Body of pancreas (tissue), 4 donors: Measurements from ENCODE around the gene HDAC8. TPM values are rescaled to one million over a fixed set of nuclear protein-coding genes. Genes with fewer than 3 reads are reported as not detected.

Source experiments
- ATAC-seq: fragments of 150-250 bp; one replicate; pipeline ENCODE4 v1.9.1; 2016
- DNase-seq, 4 donors: peaks; one replicate each; pipeline ENCODE4 v3.0.0-alpha.2; 2019
- H3K27ac ChIP-seq, 4 donors: fragments of 200-600 bp; sonication (generic); 1 replicate in 3 of 4; 2 replicates in 1 of 4; pipeline versions ENCODE4 v1.5.1 to v1.6.1; 2016 to 2019; ENCODE audit warnings: mild to moderate bottlenecking in 1 of 4, mixed read lengths in 1 of 4, moderate library complexity in 1 of 4
- H3K27me3 ChIP-seq, 2 donors: fragments of 200-600 bp; sonication (generic); one replicate each; pipeline ENCODE4 v1.6.0; 2016; ENCODE audit warnings: mild to moderate bottlenecking in 1 of 2
- H3K36me3 ChIP-seq, 2 donors: fragments of 200-600 bp; sonication (generic); replicated peaks in 1 of 2; 2 replicates each; pipeline ENCODE4 v1.5.1; 2016; ENCODE audit warnings: low read depth in 2 of 2; ENCODE audit not compliant: insufficient read depth in 1 of 2
- H3K4me1 ChIP-seq: fragments of 200-600 bp; sonication (generic); one replicate; pipeline ENCODE4 v1.6.0; 2016
- H3K4me3 ChIP-seq, 2 donors: fragments of 200-600 bp; sonication (generic); 1 replicate in 1 of 2; 2 replicates in 1 of 2; pipeline ENCODE4 v1.5.1; 2016 to 2019
- H3K9me3 ChIP-seq, 3 donors: fragments of 200-600 bp; sonication (generic); 1 replicate in 2 of 3; 2 replicates in 1 of 3; pipeline ENCODE4 v1.5.1; 2016
- POLR2A ChIP-seq, 3 donors: fragments of 450-650 bp; IDR thresholded peaks; one replicate each; pipeline ENCODE4 v1.6.1; 2016; ENCODE audit warnings: antibody characterized with exemption in 3 of 3, mild to moderate bottlenecking in 2 of 3
- WGBS, 2 donors: methylation state at CpG; one replicate each; pipeline ENCODE4 v1.1.5; 2017; 5-methylcytosine and 5-hydroxymethylcytosine counted together
- intact Hi-C: fragments of 100-400 bp; cut with DNase I; formaldehyde crosslinking; loops from one replicate; pipeline ENCODE4 v1.15.1; 2023
- total RNA-seq, 2 donors: library from RNA; depleted of rRNA; stranded (reverse); fragments of >200 nt; gene quantifications; one replicate each; pipeline ENCODE4 v1.1.0, GENCODE V29; 2016
- TF ChIP-seq, protein P1 (sequence below), 7 experiments: fragments of 450-650 bp in 4 of 7; fragments of 200-600 bp in 3 of 7; sonication (generic) in 3 of 7; IDR thresholded peaks; one replicate each; pipeline ENCODE4 v1.5.1; 2016 to 2019; ENCODE audit warnings: antibody characterized with exemption in 7 of 7

Gene HDAC8
- total RNA-seq, 2 donors from 2014 or later, result 16.2 to 25.9 TPM

DNA sequence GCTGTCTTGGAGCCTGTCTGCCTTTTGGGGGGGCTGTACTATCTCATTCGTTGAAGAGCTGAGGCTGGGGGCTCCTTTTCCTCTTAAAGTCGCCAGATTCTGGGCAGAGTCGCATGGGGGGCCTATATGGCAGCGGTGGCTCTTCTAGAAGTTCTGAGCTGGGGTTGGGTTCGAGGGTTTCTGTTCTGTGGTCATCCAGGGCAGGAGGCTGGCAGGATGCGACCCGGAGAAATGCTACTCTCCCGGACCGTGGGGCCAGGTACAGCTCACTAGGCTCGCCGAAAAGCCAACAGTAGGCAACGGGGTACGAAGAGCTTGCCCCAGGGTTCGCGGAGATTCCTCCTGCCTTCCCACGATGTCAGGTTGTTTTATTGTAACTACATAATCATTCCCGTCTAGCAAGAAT, 265.0 kb downstream of the HDAC8 start:
- Histone ChIP-seq H3K27me3 (no peaks in the 10 kb centered on the region), H3K36me3 (no peaks in the 10 kb centered on the region), H3K4me1 (peaks cover 24% of the 10 kb centered on the region), H3K9me3 (no peaks in the 10 kb centered on the region), H3K4me3 (no peak overlapping the region), H3K27ac (no peak overlapping the region)
- DNase-seq (no peak), ATAC-seq (no peak)
- intact Hi-C loops, result no loop called here
- TF ChIP-seq, protein P1, sequence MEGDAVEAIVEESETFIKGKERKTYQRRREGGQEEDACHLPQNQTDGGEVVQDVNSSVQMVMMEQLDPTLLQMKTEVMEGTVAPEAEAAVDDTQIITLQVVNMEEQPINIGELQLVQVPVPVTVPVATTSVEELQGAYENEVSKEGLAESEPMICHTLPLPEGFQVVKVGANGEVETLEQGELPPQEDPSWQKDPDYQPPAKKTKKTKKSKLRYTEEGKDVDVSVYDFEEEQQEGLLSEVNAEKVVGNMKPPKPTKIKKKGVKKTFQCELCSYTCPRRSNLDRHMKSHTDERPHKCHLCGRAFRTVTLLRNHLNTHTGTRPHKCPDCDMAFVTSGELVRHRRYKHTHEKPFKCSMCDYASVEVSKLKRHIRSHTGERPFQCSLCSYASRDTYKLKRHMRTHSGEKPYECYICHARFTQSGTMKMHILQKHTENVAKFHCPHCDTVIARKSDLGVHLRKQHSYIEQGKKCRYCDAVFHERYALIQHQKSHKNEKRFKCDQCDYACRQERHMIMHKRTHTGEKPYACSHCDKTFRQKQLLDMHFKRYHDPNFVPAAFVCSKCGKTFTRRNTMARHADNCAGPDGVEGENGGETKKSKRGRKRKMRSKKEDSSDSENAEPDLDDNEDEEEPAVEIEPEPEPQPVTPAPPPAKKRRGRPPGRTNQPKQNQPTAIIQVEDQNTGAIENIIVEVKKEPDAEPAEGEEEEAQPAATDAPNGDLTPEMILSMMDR (IDR thresholded peaks at IDR 0.05), result no peak
- no peak for TF ChIP-seq POLR2A (IDR thresholded peaks at IDR 0.05)
- 0 to 7% methylated on average over 3 to 17 of the region's 17 CpGs for WGBS, 2 donors

DNA sequence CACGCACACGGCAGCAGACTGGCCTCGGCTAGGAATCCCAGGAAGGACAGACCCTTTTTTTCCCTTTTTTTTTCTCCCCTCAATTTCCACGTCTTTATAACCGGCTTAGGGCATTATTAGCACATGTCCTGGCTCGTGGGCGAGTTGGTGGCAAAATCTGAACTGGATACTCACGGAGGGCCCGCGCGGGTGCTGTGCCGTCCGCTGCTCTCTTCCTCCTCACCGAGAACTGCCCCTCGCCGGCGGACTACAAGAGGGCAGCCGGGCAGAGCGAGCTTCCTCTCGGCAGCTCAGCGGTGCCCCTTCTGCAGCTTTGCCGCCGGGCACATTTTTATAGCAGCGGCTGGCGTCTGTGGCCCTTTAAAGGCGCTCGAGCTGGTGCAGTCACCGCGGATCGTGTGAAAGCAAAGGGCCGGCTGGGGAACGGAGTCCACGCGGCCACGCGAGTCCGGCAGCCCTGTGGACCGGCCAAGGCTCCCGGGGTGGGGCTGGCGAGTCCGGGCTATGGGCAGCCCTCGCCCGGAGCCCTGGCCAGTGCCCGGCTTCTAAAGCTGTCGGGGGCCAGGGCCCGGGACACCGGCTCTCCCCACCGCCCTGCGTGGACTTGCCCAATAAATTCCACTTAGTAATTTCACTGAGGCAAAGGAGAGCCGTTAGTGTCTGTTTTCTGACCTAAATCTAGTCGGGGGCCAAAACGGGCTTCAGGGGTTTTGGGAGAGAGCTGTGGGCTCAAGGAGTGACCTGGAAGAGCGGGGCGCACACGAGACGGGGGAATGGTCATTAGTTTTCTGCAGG, 265.6 kb downstream of the HDAC8 start:
- 4 to 5% methylated on average over 13 to 43 of the region's 56 CpGs for WGBS, 2 donors
- no peaks in the 10 kb centered on the region for H3K36me3 ChIP-seq
- peak overlapping the region; percentile 24 to 25 for H3K4me3 ChIP-seq
- H3K9me3 ChIP-seq, result no peaks in the 10 kb centered on the region
- H3K4me1 ChIP-seq, result peaks cover 24% of the 10 kb centered on the region
- H3K27ac ChIP-seq, result no peak overlapping the region
- ATAC-seq, result peak; percentile 75
- peak; percentile 59 to 77 (median 60) for DNase-seq
- no peaks in the 10 kb centered on the region for H3K27me3 ChIP-seq
- TF ChIP-seq POLR2A (IDR thresholded peaks at IDR 0.05), result peak in 1 of 3 donors; percentile 12
- TF ChIP-seq, protein P1 (IDR thresholded peaks at IDR 0.05), result no peak
- intact Hi-C loops, result no loop called here

DNA sequence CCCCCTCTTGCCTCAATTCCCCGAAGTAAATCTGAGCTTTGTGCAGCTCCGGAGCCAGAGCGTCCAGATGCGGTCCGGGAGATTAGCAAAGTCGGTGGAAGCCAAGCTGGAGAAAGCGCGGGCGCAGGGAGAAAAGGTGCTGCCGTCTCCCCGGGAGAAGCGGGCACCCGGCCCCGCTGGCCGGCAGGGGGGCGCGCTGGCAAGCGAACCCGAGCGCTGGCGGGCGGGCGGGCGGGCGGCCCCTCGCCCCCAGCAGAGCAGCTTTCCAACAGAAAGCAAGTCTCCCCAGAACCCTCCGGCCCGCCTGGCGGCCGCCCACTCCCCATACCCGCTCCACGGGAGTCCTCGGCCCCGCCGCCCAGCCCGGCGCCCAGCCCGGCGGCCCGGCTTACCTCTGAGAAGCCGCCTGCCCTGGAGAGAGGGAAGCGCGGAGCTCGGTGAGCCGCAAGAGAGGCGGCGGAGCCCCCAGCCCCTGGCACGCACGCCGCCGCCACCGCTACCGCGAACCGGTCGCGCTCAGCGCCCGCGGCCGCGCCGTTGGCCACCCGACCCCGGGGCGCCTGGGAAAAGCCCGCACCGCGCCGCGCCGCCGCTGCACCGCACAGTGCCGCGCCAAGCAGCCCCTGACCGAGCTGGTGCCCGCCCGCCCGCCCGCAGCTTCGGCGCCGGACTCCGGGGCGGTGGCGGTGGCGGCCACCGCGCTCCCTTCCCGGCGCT, 266.4 kb downstream of the HDAC8 start:
- no peaks in the 10 kb centered on the region for H3K27me3 ChIP-seq
- TF ChIP-seq, protein P1 (IDR thresholded peaks at IDR 0.05), result no peak
- TF ChIP-seq POLR2A (IDR thresholded peaks at IDR 0.05), result no peak
- ATAC-seq (peak; percentile 12), DNase-seq (peak in 2 of 4 donors; percentile 12 to 26)
- H3K27ac ChIP-seq, result no peak overlapping the region
- H3K36me3 ChIP-seq, result no peaks in the 10 kb centered on the region
- intact Hi-C loops, result no loop called here
- WGBS, 2 donors, result 1% methylated on average over 54 of the region's 92 CpGs; no CpG with 5 or more reads in 1 of the 2 donors
- no peaks in the 10 kb centered on the region for H3K9me3 ChIP-seq
- peaks cover 24% of the 10 kb centered on the region for H3K4me1 ChIP-seq
- peak overlapping the region; percentile 24 to 25 for H3K4me3 ChIP-seq

DNA sequence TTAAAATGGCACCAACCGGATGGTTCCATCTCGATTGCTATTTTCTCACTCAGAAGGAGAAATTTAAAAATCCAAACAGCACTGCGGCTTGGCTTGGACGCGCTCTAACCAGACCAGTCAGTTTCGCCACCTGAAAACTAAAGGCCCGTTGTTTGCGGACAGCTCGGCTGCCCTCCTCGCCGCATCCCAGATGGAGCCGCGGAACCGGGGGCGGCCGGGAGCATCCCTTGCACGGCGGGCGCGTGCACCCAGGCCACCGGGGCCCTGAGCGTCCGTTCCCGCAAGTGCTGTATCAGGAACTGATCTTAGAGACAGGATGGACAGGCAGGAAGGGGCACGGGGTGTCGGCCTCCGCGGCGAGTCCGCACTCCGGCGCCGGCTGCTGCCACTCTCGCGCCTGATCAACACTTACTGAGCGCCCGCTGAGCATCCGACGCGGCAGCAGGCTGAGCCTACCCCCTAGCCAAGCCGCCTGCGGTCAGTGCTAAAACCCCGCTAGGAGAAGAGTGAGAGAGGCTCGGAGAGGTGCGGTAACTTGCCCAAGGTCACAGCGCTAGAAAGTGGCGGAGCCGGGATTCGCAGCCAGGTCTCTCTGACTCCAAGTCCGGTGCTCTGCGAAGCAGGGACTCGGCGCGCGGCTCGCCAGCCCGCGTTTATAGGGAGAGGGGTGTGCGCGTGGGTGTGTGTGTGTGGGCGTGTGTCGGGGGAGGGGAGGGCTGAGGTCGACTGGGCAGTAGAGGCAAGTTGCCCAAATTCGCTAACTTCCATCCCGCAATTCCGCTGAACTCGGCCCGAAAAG, 267.2 kb downstream of the HDAC8 start, which contains the start of gene CITED1:
Gene CITED1 (minus strand): TSS at position 629 of the 799 bp plus-strand sequence. CDS start 3,045 bp downstream, outside the sequence.
- DNase-seq (peak in 1 of 4 donors; percentile 12), ATAC-seq (no peak)
- Histone ChIP-seq H3K27me3 (no peaks in the 10 kb centered on the region), H3K9me3 (no peaks in the 10 kb centered on the region), H3K36me3 (no peaks in the 10 kb centered on the region), H3K4me3 (peak within 1 kb of the TSS; percentile 24 to 25), H3K27ac (no peak within 1 kb of the TSS), H3K4me1 (peaks cover 24% of the 10 kb centered on the region)
- TF ChIP-seq, protein P1 (IDR thresholded peaks at IDR 0.05), result no peak
- no peak for TF ChIP-seq POLR2A (IDR thresholded peaks at IDR 0.05)
- intact Hi-C loops, result no loop called here
- WGBS, 2 donors, result 0 to 2% methylated on average over 3 to 39 of the region's 68 CpGs
